ENCODE results near the gene MGME1. TPM values are rescaled to one million over a fixed set of nuclear protein-coding genes. Genes with fewer than 3 reads are reported as not detected.
A peak's percentile ranks its signal among the peaks of the same experiment; 100 is the strongest.

The MGME1 gene
- total and polyA plus RNA-seq, 2 of the 13 experiments (the other 11 are each of a cell fraction or from before 2014, with no cell fraction given): 36.7 to 66.6 TPM

GRCh38 chr20:17938871-17939619 lies 29.8 kb upstream of the MGME1 start (continued):
- TF ChIP-seq ZNF3 (CRISPR knock-in tag; IDR thresholded peaks at IDR 0.05): 0 out of 2 replicates have a peak, but pooled peaks have one; percentile 22
- TF ChIP-seq HOXD1 (CRISPR knock-in tag; IDR thresholded peaks at IDR 0.05): peak; percentile 34; the same call in 1 of the 2 replicates
- TF ChIP-seq HNF1A (IDR thresholded peaks at IDR 0.05; ENCODE audit: low read depth): no peak
- TF ChIP-seq HNF1A (CRISPR knock-in tag; IDR thresholded peaks at IDR 0.05; ENCODE audit: borderline replicate concordance): 0 out of 2 replicates have a peak, but pooled peaks have one; percentile 24
- TF ChIP-seq CEBPG (CRISPR knock-in tag; IDR thresholded peaks at IDR 0.05): peak; percentile 53
- TF ChIP-seq ZNF282 (IDR thresholded peaks at IDR 0.05; ENCODE audit: partially characterized antibody): no peak
- TF ChIP-seq CREB3 (CRISPR knock-in tag; IDR thresholded peaks at IDR 0.05): no peak
- TF ChIP-seq ZNF343 (CRISPR knock-in tag; IDR thresholded peaks at IDR 0.05): 0 out of 2 replicates have a peak, but pooled peaks have one; percentile 49
- TF ChIP-seq NR2F1 (CRISPR knock-in tag; IDR thresholded peaks at IDR 0.05): 0 out of 4 replicates have a peak, but pooled peaks of 1 of the 2 experiments have one; percentile 17
- peak; percentile 11; the same call in 1 of the 2 replicates for TF ChIP-seq ZBTB4 (CRISPR knock-in tag; IDR thresholded peaks at IDR 0.05; ENCODE audit: borderline replicate concordance)
- TF ChIP-seq ARNT2 (CRISPR knock-in tag; IDR thresholded peaks at IDR 0.05; ENCODE audit: low read depth): 0 out of 2 replicates have a peak, but pooled peaks have one; percentile 62
- peak; percentile 48; the same call in 1 of the 2 replicates for TF ChIP-seq ZNF292 (CRISPR knock-in tag; IDR thresholded peaks at IDR 0.05; ENCODE audit: borderline replicate concordance, low read depth)
- TF ChIP-seq SMARCC2 (IDR thresholded peaks at IDR 0.05): no peak
- no peak for TF ChIP-seq ZNF790 (CRISPR knock-in tag; IDR thresholded peaks at IDR 0.05; ENCODE audit: borderline replicate concordance)
- TF ChIP-seq HNF4G (IDR thresholded peaks at IDR 0.05; ENCODE audit: borderline replicate concordance, low read depth, low read length): no peak
- TF ChIP-seq HNF4G (CRISPR knock-in tag; IDR thresholded peaks at IDR 0.05; ENCODE audit: borderline replicate concordance, low read depth): no peak; the same call in 1 of the 2 replicates
- TF ChIP-seq ZFP91 (CRISPR knock-in tag; IDR thresholded peaks at IDR 0.05; ENCODE audit: borderline replicate concordance): no peak
- peak; percentile 38; the same call in 1 of the 2 replicates for TF ChIP-seq HDAC1 (CRISPR knock-in tag; IDR thresholded peaks at IDR 0.05)

Measured in HepG2 (cell line).